Activated CD4-positive, alpha-beta T cell treated with anti-CD3 and anti-CD28 coated beads for 4 hours (primary cell): ENCODE data around the gene PRR19.
"Not testable (repeated sequence)": the region's sequence is repeated elsewhere in the genome, so short reads cannot be mapped to it uniquely, and the experiment has no call there.

Experiments used
- DNase-seq, 2 donors: peaks; one replicate each; pipeline ENCODE4 v3.0.0-alpha.2; 2020

The PRR19 gene

DNA sequence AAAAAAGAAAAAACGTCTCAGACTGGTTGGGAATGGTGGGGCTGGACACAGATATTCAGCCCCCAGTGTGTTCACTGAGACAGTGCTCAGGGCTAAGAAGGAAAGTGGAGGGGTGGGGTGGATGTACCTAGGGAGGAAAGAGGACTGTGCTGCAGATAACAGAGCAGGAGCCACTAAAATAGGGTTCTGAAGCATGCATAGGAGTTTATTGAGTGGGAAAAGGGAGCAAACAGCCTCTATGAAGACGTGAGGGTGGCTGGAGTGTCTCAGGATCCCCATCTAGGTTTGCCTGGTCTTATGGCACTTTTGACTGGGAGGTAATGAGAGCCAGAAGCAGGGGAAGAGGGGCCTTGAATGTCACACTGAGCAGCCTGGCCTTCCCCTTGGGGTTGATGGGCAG is 26.9 kb downstream of the PRR19 start:
- no peak for DNase-seq

- no peak for DNase-seq
These were observed 28.3 kb downstream of the PRR19 start for GRCh38 chr19:42330241-42330711.

DNA sequence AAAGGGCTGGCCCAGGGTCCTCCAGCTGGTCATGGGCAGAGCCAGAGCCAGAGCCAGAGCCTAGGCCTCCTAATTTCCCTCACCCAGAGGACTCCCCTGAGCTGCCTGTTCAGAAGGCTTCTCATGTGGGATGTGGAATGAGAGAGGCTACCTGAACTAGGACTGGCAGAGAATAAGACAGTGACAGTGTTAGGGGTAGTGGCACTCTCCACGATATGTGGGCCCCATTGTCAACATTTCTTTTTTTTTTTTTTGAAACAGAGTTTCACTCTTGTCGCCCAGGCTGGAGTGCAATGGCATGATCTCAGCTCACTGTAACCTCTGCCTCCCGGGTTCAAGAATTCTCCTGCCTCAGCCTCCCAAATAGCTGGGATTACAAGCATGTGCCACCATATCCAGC is 29.4 kb downstream of the PRR19 start:
- not testable (repeated sequence) for DNase-seq

DNA sequence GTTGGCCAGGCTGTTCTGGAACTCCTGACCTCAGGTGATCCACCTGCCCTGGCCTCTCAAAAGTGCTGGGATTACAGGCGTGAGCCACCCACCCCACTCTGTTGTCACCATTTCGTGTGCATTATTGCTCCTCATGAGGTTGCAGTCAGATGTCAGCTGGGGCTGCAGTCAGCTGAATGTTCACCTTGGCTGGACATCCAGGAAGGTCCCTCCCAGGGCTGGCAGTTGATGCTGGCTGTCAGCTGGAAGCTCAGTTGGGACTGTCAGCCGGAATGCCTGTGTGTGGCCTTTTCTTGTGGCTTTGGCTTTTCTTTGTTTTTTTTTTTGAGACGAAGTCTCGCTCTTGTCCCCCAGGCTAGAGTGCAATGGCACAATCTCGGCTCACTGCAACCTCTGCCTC is 30.1 kb downstream of the PRR19 start:
- no peak for DNase-seq

- DNase-seq = no peak
These were observed 31.1 kb downstream of the PRR19 start for GRCh38 chr19:42333018-42333417.

DNA sequence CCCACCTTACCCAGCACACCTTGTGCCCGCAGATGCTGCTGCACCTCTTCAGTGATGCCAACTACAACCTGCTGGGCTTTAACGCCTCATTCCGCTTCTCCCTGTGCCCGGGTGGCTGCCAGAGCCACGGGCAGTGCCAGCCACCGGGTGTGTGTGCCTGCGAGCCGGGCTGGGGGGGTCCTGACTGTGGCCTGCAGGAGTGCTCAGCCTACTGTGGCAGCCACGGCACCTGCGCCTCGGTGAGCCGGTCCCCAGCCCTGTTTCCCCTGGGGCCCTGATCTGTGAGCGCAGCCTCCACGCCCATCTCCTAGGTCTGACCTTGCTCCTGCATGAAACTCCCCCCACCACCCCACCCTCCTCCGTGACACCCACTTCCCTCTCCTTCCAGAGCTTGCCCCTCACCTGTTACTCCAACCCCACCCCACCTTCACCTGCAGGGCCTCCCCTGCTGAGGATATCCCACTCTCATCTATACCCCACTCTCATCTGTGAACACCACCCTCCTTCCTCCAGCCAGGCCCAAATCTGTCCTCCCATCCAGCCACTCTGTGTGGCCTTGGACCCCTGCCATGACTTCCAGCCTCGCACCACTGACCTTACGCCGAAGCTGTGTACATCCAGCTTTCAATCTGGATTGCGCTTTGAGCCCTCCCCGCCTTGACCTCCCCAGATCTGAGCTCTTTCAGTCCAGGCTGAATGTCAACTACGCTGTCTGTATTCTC is 32.2 kb downstream of the PRR19 start:
- DNase-seq = no peak

DNA sequence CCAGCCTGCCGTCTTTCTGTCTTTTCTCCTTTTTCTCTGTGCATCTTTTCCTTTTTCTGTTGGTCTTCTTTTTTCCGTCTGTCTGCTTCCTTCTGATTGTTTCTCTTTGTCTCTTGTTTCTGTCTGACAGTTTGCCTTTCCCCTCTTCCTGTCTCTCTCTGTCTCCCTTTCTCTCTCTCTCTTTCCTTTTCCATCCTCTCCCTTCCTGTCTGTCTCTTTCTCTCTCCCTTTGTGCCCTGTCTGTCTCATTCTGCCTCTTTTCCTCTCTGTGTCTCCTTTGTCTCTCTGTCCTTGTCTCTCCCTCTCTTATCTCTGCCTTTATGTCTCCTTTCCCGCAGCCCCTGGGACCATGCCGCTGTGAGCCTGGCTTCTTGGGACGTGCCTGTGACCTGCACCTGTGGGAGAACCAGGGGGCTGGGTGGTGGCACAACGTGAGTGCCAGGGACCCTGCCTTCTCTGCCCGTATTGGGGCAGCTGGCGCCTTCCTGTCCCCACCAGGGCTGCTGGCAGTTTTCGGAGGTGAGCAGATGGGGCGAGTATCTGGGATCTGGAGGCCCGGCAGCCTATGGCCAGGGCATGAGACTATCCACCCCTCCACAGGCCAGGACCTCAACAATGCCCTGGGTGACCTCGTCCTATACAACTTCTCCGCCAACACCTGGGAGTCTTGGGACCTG is 32.9 kb downstream of the PRR19 start:
- DNase-seq = no peak

- no peak for DNase-seq
These were observed 33.5 kb downstream of the PRR19 start for GRCh38 chr19:42335374-42335936.

GRCh38 chr19:42335971-42336370 is 34.0 kb downstream of the PRR19 start:
- no peak for DNase-seq

- not testable (repeated sequence) for DNase-seq
These were observed 37.4 kb downstream of the PRR19 start for GRCh38 chr19:42339126-42339860.

GRCh38 chr19:42339922-42340321 is 38.0 kb downstream of the PRR19 start:
- not testable (repeated sequence) for DNase-seq

- DNase-seq = no peak
These were observed 41.6 kb downstream of the PRR19 start for GRCh38 chr19:42343344-42344110.

DNA sequence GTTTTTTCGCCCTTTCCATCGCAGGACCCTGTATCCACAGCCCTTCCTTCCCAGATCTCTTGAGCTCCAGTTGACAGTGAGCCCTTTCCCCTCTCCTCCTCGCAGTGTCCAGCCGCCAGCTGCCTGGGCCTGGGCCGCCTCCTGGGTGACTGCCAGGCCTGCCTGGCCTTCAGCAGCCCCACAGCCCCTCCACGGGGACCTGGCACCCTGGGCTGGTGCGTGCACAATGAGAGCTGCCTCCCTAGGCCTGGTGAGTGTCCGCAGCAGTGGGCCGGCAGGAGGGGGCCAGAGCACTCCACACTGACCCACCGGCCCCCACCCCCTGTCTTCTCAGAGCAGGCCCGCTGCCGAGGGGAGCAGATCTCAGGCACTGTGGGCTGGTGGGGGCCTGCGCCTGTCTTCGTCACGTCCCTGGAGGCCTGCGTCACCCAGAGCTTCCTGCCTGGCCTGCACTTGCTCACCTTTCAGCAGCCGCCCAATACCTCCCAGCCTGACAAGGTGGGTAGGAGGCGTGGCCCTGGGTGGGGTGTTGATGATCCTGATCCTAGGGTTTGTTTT is 42.5 kb downstream of the PRR19 start:
- DNase-seq = no peak

- no peak for DNase-seq
These were observed 43.4 kb downstream of the PRR19 start for GRCh38 chr19:42345191-42345812.

- no peak for DNase-seq
These were observed 46.3 kb downstream of the PRR19 start for GRCh38 chr19:42348211-42348610.

DNA sequence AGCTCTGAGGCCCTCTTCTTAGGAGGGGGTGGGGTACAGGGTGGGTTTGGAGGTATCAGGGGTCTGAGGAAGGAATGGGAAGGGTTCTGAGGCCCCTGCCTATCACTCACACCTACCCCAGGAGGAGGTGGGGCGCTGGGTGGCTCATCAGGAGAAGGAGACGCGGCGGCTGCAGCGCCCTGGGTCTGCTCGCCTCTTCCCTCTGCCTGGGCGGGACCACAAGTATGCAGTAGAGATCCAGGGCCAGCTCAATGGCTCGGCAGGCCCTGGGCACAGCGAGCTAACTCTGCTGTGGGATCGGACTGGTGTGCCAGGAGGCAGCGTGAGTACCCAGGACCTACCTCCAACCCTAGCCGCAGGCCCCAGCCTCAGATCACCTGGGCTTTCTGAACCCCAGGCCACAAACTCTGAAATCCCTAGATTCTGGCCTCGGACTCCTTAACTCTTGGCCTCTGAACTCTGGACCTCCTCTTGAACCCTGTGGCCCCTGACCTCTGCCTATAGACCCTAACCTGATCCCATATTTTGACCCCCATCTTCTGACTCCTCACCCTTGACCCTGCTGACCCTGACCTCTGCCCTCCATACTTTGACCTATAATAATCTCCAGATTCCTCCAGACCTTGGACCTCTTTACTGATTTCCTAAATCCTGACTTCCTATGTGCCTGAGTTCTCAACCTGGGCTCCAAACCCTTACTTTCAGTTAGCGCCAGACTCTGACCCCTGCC is 47.6 kb downstream of the PRR19 start:
- DNase-seq = no peak

GRCh38 chr19:42350417-42350816 is 48.5 kb downstream of the PRR19 start:
- no peak for DNase-seq

DNA sequence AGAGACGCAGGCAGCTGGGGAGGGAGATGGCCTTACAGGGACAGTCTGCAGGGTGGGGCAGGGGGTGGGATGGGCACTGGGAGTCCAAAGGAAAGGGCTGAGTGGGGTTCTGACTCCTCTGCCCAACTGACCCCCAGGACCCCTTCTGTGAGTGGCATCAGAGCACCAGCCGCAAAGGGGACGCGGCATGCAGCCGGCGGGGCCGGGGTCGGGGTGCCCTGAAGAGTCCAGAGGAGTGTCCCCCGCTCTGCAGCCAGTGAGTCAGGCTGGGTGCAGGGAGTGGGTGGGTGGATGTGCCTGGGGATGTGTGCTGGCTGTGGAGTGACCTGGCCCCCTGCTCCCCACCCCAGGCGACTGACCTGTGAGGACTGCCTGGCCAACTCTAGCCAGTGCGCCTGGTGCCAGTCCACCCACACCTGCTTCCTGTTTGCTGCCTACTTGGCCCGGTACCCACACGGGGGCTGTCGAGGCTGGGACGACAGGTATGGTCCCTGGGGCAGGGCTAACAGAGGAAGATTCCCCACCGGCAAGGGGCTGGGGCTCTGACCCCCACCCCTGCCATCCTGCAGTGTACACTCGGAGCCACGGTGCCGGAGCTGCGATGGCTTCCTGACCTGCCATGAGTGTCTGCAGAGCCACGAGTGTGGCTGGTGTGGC is 49.3 kb downstream of the PRR19 start:
- no peak for DNase-seq

DNA sequence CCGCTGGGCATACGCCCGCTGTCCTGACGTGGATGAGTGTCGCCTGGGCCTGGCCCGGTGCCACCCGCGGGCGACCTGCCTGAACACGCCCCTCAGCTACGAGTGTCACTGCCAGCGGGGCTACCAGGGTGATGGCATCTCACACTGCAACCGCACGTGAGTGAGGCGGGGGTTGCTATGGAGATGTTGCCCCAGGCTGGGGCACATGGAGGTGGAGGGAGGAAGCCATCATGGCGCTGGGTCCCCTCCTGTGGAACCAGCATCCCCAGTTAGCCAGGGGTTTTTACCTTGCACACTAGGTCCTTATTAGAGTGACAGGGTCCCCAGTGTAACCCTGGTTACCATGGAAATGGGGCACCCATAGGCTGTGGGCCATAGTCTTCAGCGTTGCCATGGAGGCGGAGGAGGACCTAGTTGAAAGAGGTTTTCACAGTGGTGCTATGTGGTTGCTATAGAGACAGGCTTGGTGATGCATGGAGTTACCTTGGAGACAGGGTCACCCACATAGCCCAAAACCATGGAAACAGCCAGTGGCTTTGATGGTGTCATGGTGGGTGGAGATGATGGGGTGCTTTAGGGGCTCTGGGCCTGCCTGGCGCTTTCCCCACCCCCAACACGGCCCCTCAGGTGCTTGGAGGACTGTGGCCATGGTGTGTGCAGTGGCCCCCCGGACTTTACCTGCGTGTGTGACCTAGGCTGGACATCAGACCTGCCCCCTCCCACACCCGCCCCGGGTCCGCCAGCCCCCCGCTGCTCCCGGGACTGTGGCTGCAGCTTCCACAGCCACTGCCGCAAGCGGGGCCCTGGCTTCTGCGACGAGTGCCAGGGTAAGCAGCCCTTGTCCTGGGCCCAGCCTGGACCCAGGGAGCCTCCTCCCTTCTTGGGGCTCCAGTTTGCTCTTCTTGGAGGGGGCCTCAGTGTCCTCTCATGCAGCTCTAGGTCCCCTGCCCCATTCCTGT is 50.6 kb downstream of the PRR19 start:
- no peak for DNase-seq
